Stimulated activated CD4-positive, alpha-beta T cell treated with anti-CD3 and anti-CD28 coated beads, TNF-alpha, amount 100 ng/mL, for 4 hours (primary cell): Measurements from ENCODE around the gene FOLR3.
"Not testable (repeated sequence)": the region's sequence is repeated elsewhere in the genome, so short reads cannot be mapped to it uniquely, and the experiment has no call there.

Source experiments
- DNase-seq, 3 experiments: peaks; one replicate each; pipeline ENCODE4 v3.0.0-alpha.2; 2020; ENCODE audit warnings: low read depth in 3 of 3

FOLR3 gene

GRCh38 chr11:72162891-72163492 is 27.5 kb downstream of the FOLR3 start:
- DNase-seq = no peak

- not testable (repeated sequence) for DNase-seq
Measured at GRCh38 chr11:72164187-72164586, 28.7 kb downstream of the FOLR3 start.

GRCh38 chr11:72169046-72169555 is 33.6 kb downstream of the FOLR3 start:
- DNase-seq = not testable (repeated sequence)

GRCh38 chr11:72169754-72170153 is 34.2 kb downstream of the FOLR3 start:
- DNase-seq = not testable (repeated sequence)

- DNase-seq = not testable (repeated sequence)
Measured at GRCh38 chr11:72172043-72172442, 36.5 kb downstream of the FOLR3 start.

GRCh38 chr11:72173291-72173690 is 37.8 kb downstream of the FOLR3 start:
- no peak for DNase-seq

- DNase-seq = no peak
Measured at GRCh38 chr11:72174302-72175070, 39.0 kb downstream of the FOLR3 start.

- DNase-seq = no peak
Measured at GRCh38 chr11:72177656-72178055, 42.1 kb downstream of the FOLR3 start.

GRCh38 chr11:72179049-72179803 is 43.7 kb downstream of the FOLR3 start:
- no peak for DNase-seq

- DNase-seq = no peak
Measured at GRCh38 chr11:72179804-72180396, 44.4 kb downstream of the FOLR3 start.

- not testable (repeated sequence) for DNase-seq
Measured at GRCh38 chr11:72180892-72181552, 45.5 kb downstream of the FOLR3 start.

- not testable (repeated sequence) for DNase-seq
Measured at GRCh38 chr11:72181553-72181958, 46.0 kb downstream of the FOLR3 start.

- no peak for DNase-seq
Measured at GRCh38 chr11:72188267-72188666, 52.7 kb downstream of the FOLR3 start.
